GOT3 (cell line): ENCODE data around the gene SLC7A1.

Experiments used
- DNase-seq: peaks from one replicate; lab custom pipeline; 2025; ENCODE audit warnings: mixed read lengths; lab: John Stamatoyannopoulos, UW

Gene SLC7A1

DNA sequence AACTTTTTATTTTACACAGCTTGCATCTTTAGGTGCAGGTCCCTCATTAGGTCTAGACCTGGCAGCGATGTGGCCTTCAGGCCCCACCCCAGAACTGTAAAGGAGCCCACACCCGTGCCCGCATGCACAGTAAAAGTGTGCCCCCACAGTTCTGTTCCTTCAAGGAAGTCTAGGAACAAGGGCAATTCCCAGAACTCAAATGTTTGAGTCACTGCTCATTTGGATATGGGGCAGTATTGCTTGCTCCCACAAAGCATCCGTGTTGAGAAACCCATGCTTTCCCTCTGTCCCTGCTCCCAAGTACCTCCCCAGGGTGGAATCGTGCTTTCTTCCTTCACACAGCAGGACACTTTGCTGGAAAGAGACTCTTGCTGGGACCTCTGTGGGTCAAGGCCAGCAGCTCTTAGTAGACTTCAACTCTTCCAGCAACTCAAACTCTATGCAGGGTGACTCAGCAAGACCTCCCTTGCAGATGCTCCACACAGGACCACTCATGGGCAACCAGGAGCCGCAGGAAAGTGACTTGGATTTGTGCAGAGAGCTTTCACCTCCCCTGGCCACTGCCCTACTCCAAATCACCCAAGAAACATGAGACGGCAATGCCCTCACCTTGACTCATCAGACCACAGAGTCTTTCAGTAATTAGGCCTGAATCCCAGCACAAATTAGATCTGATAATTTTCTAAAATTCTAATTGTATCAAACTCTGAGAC lies 12.3 kb downstream of the SLC7A1 start:
- no peak for DNase-seq

GRCh38 chr13:29582171-29582570 lies 13.3 kb downstream of the SLC7A1 start:
- no peak for DNase-seq

GRCh38 chr13:29581666-29582065 lies 13.8 kb downstream of the SLC7A1 start:
- no peak for DNase-seq

DNA sequence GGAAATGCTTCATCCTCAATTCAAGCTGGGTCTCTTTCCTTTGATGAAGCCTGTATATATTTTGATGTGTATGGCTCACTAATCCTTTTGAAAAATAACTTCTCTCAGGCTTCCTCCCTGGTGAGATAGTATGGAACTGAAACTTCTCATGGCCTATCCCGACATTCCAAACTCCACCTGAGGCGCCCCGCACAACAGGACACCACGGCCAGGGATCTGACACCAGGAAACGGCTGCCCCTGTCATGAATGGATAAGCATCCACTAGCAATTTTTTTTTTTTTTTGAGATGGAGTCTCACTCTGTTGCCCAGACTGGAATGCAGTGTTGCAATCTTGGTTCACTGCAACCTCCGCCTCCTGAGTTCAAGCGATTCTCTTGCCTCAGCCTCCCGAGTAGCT lies 16.4 kb downstream of the SLC7A1 start:
- no peak for DNase-seq

DNA sequence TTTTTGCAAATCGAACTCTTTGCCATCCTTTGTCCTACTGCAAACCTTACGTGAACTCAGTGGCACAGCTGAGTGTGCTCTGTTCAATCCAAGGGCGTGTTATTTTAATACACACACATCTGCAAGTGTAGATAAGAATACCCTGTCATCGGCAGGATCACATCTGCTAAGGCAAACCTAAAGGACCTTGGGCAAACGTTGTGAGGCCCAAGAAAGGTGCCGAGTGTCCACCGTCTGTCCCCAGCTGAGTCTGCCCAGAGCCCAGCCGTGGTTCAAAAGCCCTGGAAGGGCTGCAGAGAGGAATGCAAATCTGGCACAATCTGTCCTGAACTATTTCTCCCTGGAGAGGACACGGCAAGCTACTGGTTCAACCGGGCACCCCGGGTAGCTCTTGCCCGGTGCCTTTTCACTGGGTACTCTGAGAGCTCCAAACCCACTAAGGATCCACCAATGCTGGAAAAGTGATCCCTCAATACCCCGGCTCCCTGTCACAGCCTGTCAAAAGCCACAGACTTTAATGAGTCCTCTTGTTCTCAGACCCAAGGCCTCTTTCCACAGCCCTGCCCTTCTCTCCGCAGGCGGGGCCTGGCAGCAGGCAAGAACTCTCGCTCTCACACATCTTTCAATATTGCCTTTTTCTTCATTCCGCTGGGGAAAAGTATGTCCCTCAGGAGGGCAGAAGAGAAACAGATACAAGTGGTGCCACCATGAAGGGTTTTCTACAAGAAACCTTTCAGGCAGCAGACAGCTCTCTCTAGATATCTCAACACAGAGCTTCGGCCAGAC lies 17.0 kb downstream of the SLC7A1 start:
- no peak for DNase-seq

DNA sequence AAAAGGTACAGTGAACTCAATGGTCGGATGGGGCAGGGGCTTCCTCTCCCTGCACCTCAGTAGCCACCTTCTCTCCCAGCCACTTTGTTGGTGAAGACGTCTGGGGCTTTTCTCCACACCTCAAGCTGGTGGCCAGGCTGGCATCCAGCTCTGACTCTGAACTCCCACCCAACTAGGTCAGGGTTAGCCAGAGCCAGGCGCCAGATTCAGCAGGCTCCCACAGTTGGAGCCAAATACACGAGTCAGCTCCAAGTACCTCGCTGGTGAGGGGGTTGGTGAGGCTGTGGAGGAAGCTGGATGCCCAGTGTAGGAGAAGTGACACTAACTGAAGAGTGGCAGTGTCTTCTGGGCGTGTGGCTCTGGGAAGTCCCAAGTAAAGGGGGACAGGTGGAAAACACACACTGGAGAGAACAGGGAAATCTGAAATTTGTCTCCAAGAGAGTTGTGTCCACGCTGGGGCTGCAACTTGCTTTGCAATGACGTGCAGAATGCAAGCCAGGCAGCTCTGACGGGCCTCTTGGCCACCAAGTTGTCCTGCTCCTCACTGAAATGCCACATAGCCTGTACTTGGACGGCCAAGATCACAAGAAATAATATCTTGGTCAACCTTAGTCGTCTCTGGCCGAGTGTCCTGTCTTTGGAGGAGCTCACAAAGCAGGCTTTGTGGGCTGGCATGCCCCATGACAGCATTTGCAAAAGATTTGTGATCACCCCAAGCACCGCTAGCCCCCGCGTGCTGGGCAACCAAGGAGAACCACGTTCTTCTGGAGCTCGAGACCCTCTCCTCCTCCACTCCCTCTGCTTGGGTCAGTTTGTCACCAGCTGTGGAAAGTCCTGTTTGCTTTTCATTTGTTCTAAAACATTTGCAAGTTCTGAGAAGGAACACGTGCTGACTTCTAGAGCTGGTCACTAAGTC lies 18.1 kb downstream of the SLC7A1 start:
- no peak for DNase-seq

DNA sequence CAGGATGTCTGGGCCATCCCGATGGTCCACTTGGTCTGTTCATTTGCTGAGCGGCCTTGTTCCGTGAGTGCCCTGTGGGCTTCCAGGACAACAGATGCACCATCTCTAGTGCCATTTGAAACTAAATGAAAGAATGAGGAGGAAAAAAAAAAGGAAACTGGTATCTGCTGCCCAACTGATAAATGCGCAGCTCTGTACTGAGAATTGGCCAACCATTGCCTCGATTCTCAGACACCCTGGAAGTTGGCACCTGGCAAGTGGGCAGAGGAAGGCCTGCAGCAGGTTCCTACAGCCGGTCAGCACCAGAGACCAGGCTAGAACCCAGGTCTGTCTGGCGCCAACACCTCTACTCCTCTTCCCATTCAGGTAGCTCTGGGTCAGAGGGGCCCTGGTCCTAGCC lies 18.9 kb downstream of the SLC7A1 start:
- DNase-seq = no peak

- no peak for DNase-seq
Observed at GRCh38 chr13:29575098-29575497, 20.4 kb downstream of the SLC7A1 start.

- DNase-seq = no peak
Observed at GRCh38 chr13:29573190-29573589, 22.3 kb downstream of the SLC7A1 start.

DNA sequence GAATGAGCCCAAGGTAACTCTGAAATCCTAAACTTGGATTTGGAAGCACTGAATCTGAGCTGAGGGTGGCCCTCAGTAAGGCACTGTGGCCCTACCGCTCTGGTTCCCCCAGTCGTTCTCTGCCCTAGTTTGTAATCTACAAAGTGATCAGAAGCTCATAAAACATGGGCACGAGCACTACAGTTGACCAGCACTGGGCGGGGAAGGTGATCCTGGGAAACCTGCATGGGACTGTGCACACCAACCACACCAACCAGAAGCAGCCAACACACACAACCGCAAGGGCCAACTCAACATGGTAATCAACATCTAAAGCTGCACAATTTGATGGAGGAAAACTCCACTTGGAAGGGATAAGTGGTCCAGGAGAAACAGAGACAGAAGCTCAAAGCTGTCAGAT lies 22.9 kb downstream of the SLC7A1 start:
- DNase-seq = no peak

GRCh38 chr13:29571876-29572570 lies 23.5 kb downstream of the SLC7A1 start:
- DNase-seq = no peak

DNA sequence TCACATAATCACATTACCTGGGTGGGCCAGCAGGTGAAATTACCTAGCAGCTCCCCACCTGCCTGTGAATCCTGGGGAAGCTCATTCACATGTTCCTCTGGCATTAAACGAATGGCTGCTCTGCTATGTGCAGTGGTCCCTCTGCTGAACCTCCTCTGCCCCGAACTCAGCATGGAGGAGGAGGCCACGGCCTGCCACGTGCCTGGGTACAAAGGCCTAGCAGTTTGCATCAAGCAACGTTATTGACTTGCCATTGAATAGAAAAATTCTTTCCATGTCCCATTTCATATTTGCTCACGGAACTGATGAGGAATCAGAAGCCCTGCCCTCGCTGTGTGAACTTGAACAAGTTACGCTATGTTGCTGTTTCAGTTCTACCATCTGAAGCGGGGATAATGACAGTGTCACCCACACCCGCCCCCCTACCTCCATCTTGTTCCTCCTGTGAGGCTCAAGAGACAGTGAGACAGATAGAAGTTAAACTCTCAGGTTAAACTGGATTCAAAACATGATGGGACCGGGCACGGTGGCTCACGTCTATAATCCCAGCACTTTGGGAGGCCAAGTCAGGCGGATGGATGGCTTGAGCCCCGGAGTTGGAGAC lies 25.3 kb downstream of the SLC7A1 start:
- no peak for DNase-seq

GRCh38 chr13:29569253-29570050 lies 26.0 kb downstream of the SLC7A1 start:
- no peak for DNase-seq

GRCh38 chr13:29568731-29569130 lies 26.8 kb downstream of the SLC7A1 start:
- DNase-seq = no peak

DNA sequence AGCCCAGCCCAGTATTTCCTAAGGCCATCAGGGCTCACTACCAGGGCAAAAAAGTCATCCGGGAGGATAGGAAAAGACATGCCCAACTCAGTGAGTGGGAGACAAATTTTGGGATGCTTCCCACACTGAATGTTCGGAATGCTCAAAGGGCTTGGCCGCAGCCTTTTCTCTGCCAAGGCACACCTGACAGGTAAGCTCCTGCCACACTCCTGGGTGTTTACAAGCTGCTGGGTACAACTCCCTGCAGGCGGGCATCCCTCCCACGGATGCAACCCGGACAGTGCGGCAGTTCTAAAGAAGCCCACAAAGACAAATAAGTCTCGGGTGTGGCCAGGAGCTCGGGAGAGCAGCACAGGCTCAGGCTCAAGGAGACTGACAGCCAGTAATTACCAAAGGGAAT lies 28.1 kb downstream of the SLC7A1 start:
- DNase-seq = no peak

GRCh38 chr13:29566206-29566605 lies 29.3 kb downstream of the SLC7A1 start:
- no peak for DNase-seq

DNA sequence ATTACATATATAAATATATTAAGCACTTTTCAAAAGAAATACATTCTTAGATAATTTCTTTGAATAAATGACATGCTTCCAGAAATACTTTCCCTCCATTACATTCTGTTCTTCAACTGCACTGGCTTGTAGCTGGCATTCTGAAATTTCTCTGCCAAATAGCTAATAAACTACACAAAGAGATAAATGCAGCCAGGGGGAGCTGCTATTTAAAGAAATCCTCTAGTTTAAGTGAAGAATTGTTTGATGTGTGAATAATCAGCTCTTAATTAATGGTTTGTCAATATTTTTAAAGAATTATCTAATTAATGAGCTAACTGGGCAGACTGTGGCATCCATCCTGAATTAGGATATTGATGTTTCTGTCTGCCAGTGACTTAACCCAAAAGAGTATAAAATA lies 30.7 kb downstream of the SLC7A1 start:
- no peak for DNase-seq

GRCh38 chr13:29564373-29564772 lies 31.1 kb downstream of the SLC7A1 start:
- DNase-seq = no peak

DNA sequence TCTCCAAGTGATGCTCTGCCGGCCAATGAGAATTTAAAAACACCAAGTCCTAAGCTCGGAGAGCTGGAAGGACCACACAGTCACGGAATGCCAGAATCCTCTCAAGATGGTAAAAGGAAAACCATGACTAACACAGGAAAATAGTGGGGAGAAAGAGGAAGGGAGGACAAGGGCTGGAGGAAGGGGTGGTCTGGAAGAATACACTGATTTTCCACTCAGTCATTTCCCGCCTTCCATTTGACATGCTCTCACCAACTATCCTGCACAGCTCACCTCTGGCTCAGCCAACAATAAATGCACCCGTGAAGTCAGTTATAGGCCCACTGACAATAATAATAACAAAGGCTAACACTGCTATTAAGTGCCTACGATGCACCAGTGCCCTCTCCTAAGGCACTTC lies 31.5 kb downstream of the SLC7A1 start:
- DNase-seq = no peak

DNA sequence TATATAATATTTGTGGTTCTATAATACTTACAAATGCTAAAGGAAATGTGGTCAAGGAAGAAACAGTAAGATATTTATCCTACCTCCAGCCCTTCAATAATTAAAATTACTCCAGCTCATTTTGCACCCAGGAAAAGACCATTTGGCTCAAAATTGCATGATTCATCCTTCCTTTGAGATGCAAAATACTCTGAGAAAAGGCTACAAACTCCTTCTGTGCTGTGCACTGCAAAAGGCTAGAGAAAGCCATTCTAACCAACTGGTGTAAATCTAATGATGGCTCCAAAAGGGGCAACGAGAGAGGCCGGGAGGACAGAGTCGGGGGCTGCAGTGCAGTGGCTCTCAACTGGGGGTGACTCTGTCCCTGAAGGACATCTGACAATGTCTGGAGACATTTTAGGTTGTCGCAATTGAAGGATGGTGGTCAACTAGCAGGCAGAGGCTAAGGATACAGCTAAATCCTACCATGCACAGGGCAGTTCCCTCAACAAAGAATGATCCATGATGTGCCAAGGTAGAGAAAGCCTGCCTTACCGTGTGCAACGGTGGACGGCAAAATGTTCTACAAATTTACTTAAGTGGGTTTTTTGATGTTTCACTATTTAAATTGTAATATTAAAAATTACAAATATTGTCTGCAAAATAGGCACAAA lies 32.6 kb downstream of the SLC7A1 start:
- DNase-seq = no peak
